KMS-11 (cell line): ENCODE results near the gene LST1.

ENCODE experiments used
- H2AFZ ChIP-seq: fragments of 200-600 bp; sonication (generic); 2 replicates; pipeline ENCODE4 v1.6.1; 2016; ENCODE audit warnings: antibody characterized with exemption, mixed run types, low read depth
- H3K27ac ChIP-seq: fragments of 200-600 bp; sonication (generic); 2 replicates; pipeline ENCODE4 v1.6.1; 2016; ENCODE audit warnings: mild to moderate bottlenecking, mixed run types
- H3K27me3 ChIP-seq: fragments of 200-600 bp; sonication (generic); 2 replicates; pipeline ENCODE4 v1.6.1; 2017; ENCODE audit warnings: mild to moderate bottlenecking, low read depth, mixed run types, moderate library complexity; ENCODE audit not compliant: insufficient read depth
- H3K36me3 ChIP-seq: fragments of 200-600 bp; sonication (generic); 2 replicates; pipeline ENCODE4 v1.6.1; 2017; ENCODE audit warnings: mild to moderate bottlenecking, mixed run types; ENCODE audit not compliant: insufficient read depth
- H3K4me1 ChIP-seq: fragments of 200-600 bp; sonication (generic); 2 replicates; pipeline ENCODE4 v1.6.1; 2016; ENCODE audit warnings: mild to moderate bottlenecking, low read depth, mixed run types; ENCODE audit not compliant: poor library complexity, severe bottlenecking
- H3K4me2 ChIP-seq: fragments of 200-600 bp; sonication (generic); 2 replicates; pipeline ENCODE4 v1.7.0; 2016; ENCODE audit warnings: mild to moderate bottlenecking, mixed run types
- H3K4me3 ChIP-seq: fragments of 200-600 bp; sonication (generic); IDR thresholded peaks from 2 replicates; pipeline ENCODE4 v1.6.1; 2017; ENCODE audit warnings: low read depth, low read length, mixed read lengths; ENCODE audit not compliant: insufficient read depth
- H3K79me2 ChIP-seq: fragments of 200-600 bp; sonication (generic); 2 replicates; pipeline ENCODE4 v1.6.1; 2016; ENCODE audit warnings: low read depth, mixed run types; ENCODE audit not compliant: insufficient read depth
- H3K9ac ChIP-seq: fragments of 200-600 bp; sonication (generic); 2 replicates; pipeline ENCODE4 v1.6.1; 2016; ENCODE audit warnings: mild to moderate bottlenecking, mixed run types
- H4K20me1 ChIP-seq: fragments of 200-600 bp; sonication (generic); 2 replicates; pipeline ENCODE4 v1.6.1; 2016; ENCODE audit warnings: mild to moderate bottlenecking, mixed run types; ENCODE audit not compliant: insufficient read depth
- CTCF ChIP-seq: fragments of 200-600 bp; sonication (generic); conservative IDR thresholded peaks from 2 replicates; pipeline ENCODE4 v1.6.1; 2017; ENCODE audit warnings: low read depth, mild to moderate bottlenecking, antibody characterized with exemption, low read length, moderate library complexity, mixed read lengths

Gene LST1

DNA sequence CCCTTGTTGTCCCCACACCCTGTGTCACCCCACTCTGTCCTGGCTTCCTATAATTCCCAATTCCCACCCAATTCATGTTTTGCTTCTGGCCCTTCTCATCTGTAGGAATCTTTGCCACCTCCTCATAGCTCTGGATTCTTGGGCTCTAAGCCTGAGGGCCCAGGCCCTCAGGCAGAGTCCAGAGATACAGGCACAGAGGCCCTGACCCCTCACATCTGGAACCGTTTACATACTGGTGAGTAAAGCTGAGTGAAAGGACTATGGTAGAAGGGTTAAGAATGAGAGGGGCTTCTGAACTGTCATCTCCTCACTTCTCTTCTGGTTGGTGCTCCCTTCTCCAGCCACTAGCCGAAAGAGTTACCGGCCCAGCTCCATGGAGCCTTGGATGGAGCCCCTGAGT, 48.1 kb downstream of the LST1 start:
- Histone ChIP-seq H3K79me2 (no peaks in the 10 kb centered on the region), H3K4me3 (no peak overlapping the region), H3K36me3 (peaks cover 8% of the 10 kb centered on the region; the same call in 1 of the 2 replicates), H3K4me2 (no peak overlapping the region), H3K27me3 (no peaks in the 10 kb centered on the region), H4K20me1 (no peaks in the 10 kb centered on the region), H3K9ac (no peak overlapping the region), H3K4me1 (no peaks in the 10 kb centered on the region), H2AFZ (no peak overlapping the region), H3K27ac (no peak overlapping the region; the same call in 1 of the 2 replicates)
- no peak for TF ChIP-seq CTCF

DNA sequence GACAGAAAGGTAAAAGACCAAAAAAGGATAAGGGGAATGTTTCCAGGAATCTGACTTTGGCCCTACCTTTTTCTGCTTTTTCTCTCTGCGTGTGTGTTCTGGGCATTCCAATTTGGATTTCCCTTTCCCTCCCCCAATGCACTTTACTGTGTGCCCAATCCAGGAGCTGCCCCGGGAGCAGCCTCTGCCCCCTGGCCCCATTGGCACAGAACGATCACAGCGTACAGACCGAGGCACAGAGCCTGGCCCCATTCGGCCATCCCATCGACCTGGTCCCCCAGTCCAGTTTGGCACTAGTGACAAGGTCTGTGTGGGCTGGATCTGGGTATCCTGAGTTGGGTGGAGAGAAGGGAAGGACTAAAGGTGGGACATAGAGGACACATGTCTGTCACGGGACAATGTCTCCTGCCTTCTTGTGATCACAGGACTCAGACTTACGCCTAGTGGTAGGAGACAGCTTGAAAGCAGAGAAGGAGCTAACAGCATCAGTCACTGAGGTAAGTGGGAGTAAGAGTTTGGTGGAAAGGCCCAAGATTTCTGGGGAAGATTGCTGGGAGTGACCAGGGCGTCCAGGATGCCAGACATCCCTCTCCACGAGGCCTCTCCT, 49.0 kb downstream of the LST1 start:
- Histone ChIP-seq H3K36me3 (peaks cover 8% of the 10 kb centered on the region; the same call in 1 of the 2 replicates), H3K79me2 (no peaks in the 10 kb centered on the region), H3K27me3 (no peaks in the 10 kb centered on the region), H4K20me1 (no peaks in the 10 kb centered on the region), H2AFZ (no peak overlapping the region), H3K4me1 (no peaks in the 10 kb centered on the region), H3K27ac (no peak overlapping the region), H3K4me3 (no peak overlapping the region), H3K4me2 (no peak overlapping the region), H3K9ac (no peak overlapping the region)
- TF ChIP-seq CTCF, result no peak

- no peaks in the 10 kb centered on the region for H3K27me3 ChIP-seq
- H3K4me1 ChIP-seq, result no peaks in the 10 kb centered on the region
- H3K4me3 ChIP-seq, result no peak overlapping the region
- no peak overlapping the region for H3K4me2 ChIP-seq
- no peak overlapping the region for H3K27ac ChIP-seq
- no peak overlapping the region for H2AFZ ChIP-seq
- H4K20me1 ChIP-seq, result no peaks in the 10 kb centered on the region
- H3K79me2 ChIP-seq, result no peaks in the 10 kb centered on the region
- peaks cover 6% of the 10 kb centered on the region; the same call in 1 of the 2 replicates for H3K36me3 ChIP-seq
- no peak overlapping the region for H3K9ac ChIP-seq
- TF ChIP-seq CTCF, result no peak
These were observed 50.9 kb downstream of the LST1 start for GRCh38 chr6:31636698-31637596.
